ENCODE measurements around the gene PSME1.

Gene PSME1

GRCh38 chr14:24098229-24098926 lies 37.6 kb upstream of the PSME1 start:
- DNase-seq (ENCODE audit: low spot score): no peak
- TF ChIP-seq CTCF (IDR thresholded peaks at IDR 0.05; ENCODE audit: borderline replicate concordance, control extremely low read depth, extremely low read depth, insufficient read depth, missing control alignments): no peak
- in situ Hi-C loops (cut with MboI; ENCODE audit: low sequenced_read_pairs, unreplicated experiment): no loop called here

- DNase-seq (ENCODE audit: low spot score): no peak
- in situ Hi-C loops (cut with MboI; ENCODE audit: low sequenced_read_pairs, unreplicated experiment): no loop called here
- no peak for TF ChIP-seq CTCF (IDR thresholded peaks at IDR 0.05; ENCODE audit: borderline replicate concordance, control extremely low read depth, extremely low read depth, insufficient read depth, missing control alignments)
Measured at GRCh38 chr14:24098927-24099813, 36.8 kb upstream of the PSME1 start.

- DNase-seq (ENCODE audit: low spot score): no peak
- in situ Hi-C loops (cut with MboI; ENCODE audit: low sequenced_read_pairs, unreplicated experiment): no loop called here
- no peak for TF ChIP-seq CTCF (IDR thresholded peaks at IDR 0.05; ENCODE audit: borderline replicate concordance, control extremely low read depth, extremely low read depth, insufficient read depth, missing control alignments)
Measured at GRCh38 chr14:24100197-24100981, 35.6 kb upstream of the PSME1 start.

- TF ChIP-seq CTCF (IDR thresholded peaks at IDR 0.05; ENCODE audit: borderline replicate concordance, control extremely low read depth, extremely low read depth, insufficient read depth, missing control alignments): no peak
- in situ Hi-C loops (cut with MboI; ENCODE audit: low sequenced_read_pairs, unreplicated experiment): no loop called here
- no peak for DNase-seq (ENCODE audit: low spot score)
Measured at GRCh38 chr14:24100982-24101494, 35.0 kb upstream of the PSME1 start.

- no peak for DNase-seq (ENCODE audit: low spot score)
- no peak for TF ChIP-seq CTCF (IDR thresholded peaks at IDR 0.05; ENCODE audit: borderline replicate concordance, control extremely low read depth, extremely low read depth, insufficient read depth, missing control alignments)
- in situ Hi-C loops (cut with MboI; ENCODE audit: low sequenced_read_pairs, unreplicated experiment): no loop called here
Measured at GRCh38 chr14:24102357-24103048, 33.5 kb upstream of the PSME1 start.
